Endothelial cell of umbilical vein (primary cell): ENCODE measurements around the gene DESI1. TPM values are rescaled to one million over a fixed set of nuclear protein-coding genes. Genes with fewer than 3 reads are reported as not detected.

Experiments used
- BruUV-seq: library from RNA; stranded (reverse); fragments of 400-500 nt; replicated peaks from 2 replicates; lab custom pipeline; 2021; lab: Mats Ljungman, UMichigan
- CTCF ChIA-PET: fragments of 300-600, 350-600 bp; sonication (Branson Sonifier 250); formaldehyde crosslinking; loops from one replicate; lab custom pipeline; 2021; ENCODE audit warnings: antibody characterized with exemption, inconsistent platforms; lab: Charles Lee
- POLR2A ChIA-PET: fragments of 300-600, 350-600 bp; sonication (Branson Sonifier 250); formaldehyde crosslinking; loops from one replicate; lab custom pipeline; 2021; ENCODE audit warnings: antibody characterized with exemption, inconsistent platforms; lab: Charles Lee
- DNase-seq: peaks from one replicate; pipeline ENCODE4 v3.0.0-alpha.2; 2011; ENCODE audit warnings: low read depth, low spot score
- FAIRE-seq: peaks from 2 replicates; lab custom pipeline; 2011; peaks lifted over from hg19 to GRCh38; lab: Jason Lieb, UNC
- H2AFZ ChIP-seq: 2 replicates; pipeline ENCODE4 v1.6.0; 2012; ENCODE audit warnings: low read depth, low read length, control low read depth, inconsistent platforms
- H3K27ac ChIP-seq: 2 replicates; pipeline ENCODE4 v1.5.1; 2011; ENCODE audit warnings: low read depth, mild to moderate bottlenecking, control low read depth, low read length, moderate library complexity; ENCODE audit not compliant: insufficient read depth
- H3K27me3 ChIP-seq, 2 experiments: 2 replicates each; pipeline versions ENCODE4 v1.6.0 to v1.6.1; 2011; ENCODE audit warnings: low read length in 2 of 2, mixed read lengths in 1 of 2; ENCODE audit not compliant: control insufficient read depth in 2 of 2, insufficient read depth in 2 of 2
- H3K36me3 ChIP-seq, 2 experiments: 2 replicates in 1 of 2; 3 replicates in 1 of 2; pipeline ENCODE4 v1.5.1; 2011; ENCODE audit warnings: low read length in 2 of 2, mild to moderate bottlenecking in 1 of 2, moderate library complexity in 1 of 2; ENCODE audit not compliant: control insufficient read depth in 2 of 2, insufficient read depth in 2 of 2; ENCODE audit errors: extremely low read depth in 1 of 2
- H3K4me1 ChIP-seq: 3 replicates; pipeline ENCODE4 v1.5.1; 2011; ENCODE audit warnings: mild to moderate bottlenecking, low read length; ENCODE audit not compliant: control insufficient read depth, insufficient read depth; ENCODE audit errors: extremely low read depth
- H3K4me2 ChIP-seq: 2 replicates; pipeline ENCODE4 v1.6.1; 2011; ENCODE audit warnings: low read length, control low read depth, mixed read lengths; ENCODE audit not compliant: insufficient read depth
- H3K4me3 ChIP-seq, 3 experiments: fragments of 200-600 bp in 1 of 3; sonication (generic), shearing (Covaris generic) in 1 of 3; replicated peaks in 1 of 3; 2 replicates each; pipeline ENCODE4 v1.5.1; 2011 to 2016; ENCODE audit warnings: control low read depth in 3 of 3, low read length in 3 of 3, mild to moderate bottlenecking in 2 of 3, inconsistent platforms in 1 of 3, low read depth in 1 of 3, moderate library complexity in 1 of 3; ENCODE audit not compliant: insufficient read depth in 1 of 3
- H3K79me2 ChIP-seq: 2 replicates; pipeline ENCODE4 v1.6.0; 2012; ENCODE audit warnings: low read length, inconsistent platforms; ENCODE audit not compliant: control insufficient read depth, insufficient read depth
- H3K9ac ChIP-seq: replicated peaks from 2 replicates; pipeline ENCODE3; 2011; ENCODE audit warnings: low read length, control low read depth; ENCODE audit not compliant: insufficient read depth; ENCODE audit errors: extremely low read depth
- H3K9me1 ChIP-seq: replicated peaks from 3 replicates; pipeline ENCODE4 v1.6.0; 2011; ENCODE audit warnings: mild to moderate bottlenecking, low read length; ENCODE audit not compliant: control insufficient read depth, insufficient read depth; ENCODE audit errors: extremely low read depth
- H3K9me3 ChIP-seq: replicated peaks from 2 replicates; pipeline ENCODE4 v1.5.1; 2012; ENCODE audit warnings: low read length, inconsistent platforms; ENCODE audit not compliant: control insufficient read depth, insufficient read depth
- H4K20me1 ChIP-seq: replicated peaks from 2 replicates; pipeline ENCODE3; 2011; ENCODE audit warnings: mild to moderate bottlenecking, low read length; ENCODE audit not compliant: control insufficient read depth, insufficient read depth; ENCODE audit errors: extremely low read depth
- EZH2 ChIP-seq: IDR thresholded peaks from 2 replicates; pipeline ENCODE4 v1.6.1; 2012; ENCODE audit warnings: borderline replicate concordance, low read depth, mild to moderate bottlenecking, moderate library complexity, low read length, inconsistent platforms; ENCODE audit not compliant: severe bottlenecking
- FOS ChIP-seq: IDR thresholded peaks from 2 replicates; pipeline ENCODE4 v1.6.1; 2011; ENCODE audit warnings: mild to moderate bottlenecking, low read length, moderate library complexity, borderline replicate concordance; ENCODE audit not compliant: insufficient read depth
- GATA2 ChIP-seq: IDR thresholded peaks from 2 replicates; pipeline ENCODE4 v1.7.0; 2011; ENCODE audit warnings: low read depth, mild to moderate bottlenecking, moderate library complexity, mixed read lengths, low read length; ENCODE audit not compliant: insufficient read length, insufficient read depth
- JUN ChIP-seq: IDR thresholded peaks from 2 replicates; pipeline ENCODE4 v1.6.1; 2011; ENCODE audit warnings: borderline replicate concordance, low read depth; ENCODE audit not compliant: insufficient read length, insufficient read depth
- POLR2A ChIP-seq: IDR thresholded peaks from 2 replicates; pipeline ENCODE4 v1.6.1; 2012; ENCODE audit warnings: low read depth, mild to moderate bottlenecking, control low read depth, low read length
- POLR2AphosphoS5 ChIP-seq: IDR thresholded peaks from 2 replicates; pipeline ENCODE4 v1.6.1; 2012; ENCODE audit warnings: low read depth, mild to moderate bottlenecking, control low read depth, low read length, moderate library complexity; ENCODE audit not compliant: insufficient read depth
- dilution Hi-C: fragments of 300-500 bp; cut with MboI; formaldehyde crosslinking; loops from one replicate; pipeline ENCODE4 v1.15.0; 2019; ENCODE audit warnings: low sequenced_read_pairs; ENCODE audit not compliant: extremely low pct_ligation_motif_present
- intact Hi-C: fragments of 100-400 bp; cut with micrococcal nuclease; formaldehyde crosslinking; loops from one replicate; pipeline ENCODE4 v1.10.0; 2022
- polyA plus RNA-seq, 4 experiments: library from polyadenylated mRNA; depleted of rRNA in 3 of 4; stranded (reverse) in 3 of 4; unstranded in 1 of 4; fragments of >200 nt; gene quantifications; 2 replicates each; pipeline versions ENCODE4 v1.2.1 to v1.2.3, GENCODE V29; 2011 to 2012; ENCODE audit warnings: missing spikeins in 1 of 4
- total RNA-seq: library from RNA; stranded (reverse); gene quantifications from 2 replicates; pipeline ENCODE4 v1.2.3, GENCODE V29; 2021
- TF ChIP-seq, protein P1 (sequence below), 2 donors: IDR thresholded peaks; 1 replicate in 1 of 2; 2 replicates in 1 of 2; pipeline ENCODE4 v1.5.1; 2011; ENCODE audit warnings: low read length in 2 of 2, mild to moderate bottlenecking in 2 of 2, moderate library complexity in 2 of 2, control low read depth in 1 of 2, inconsistent platforms in 1 of 2, low read depth in 1 of 2; ENCODE audit not compliant: insufficient read depth in 1 of 2; ENCODE audit errors: extremely low read depth in 1 of 2
- TF ChIP-seq, protein P2 (sequence below): IDR thresholded peaks from 2 replicates; pipeline ENCODE4 v1.6.1; 2011; ENCODE audit not compliant: insufficient read depth, insufficient read length

The DESI1 gene
- total and polyA plus RNA-seq, 2 donors (not counting 3 experiments of a cell fraction or from before 2014, with no cell fraction given), result 36.8 to 59.1 TPM

DNA sequence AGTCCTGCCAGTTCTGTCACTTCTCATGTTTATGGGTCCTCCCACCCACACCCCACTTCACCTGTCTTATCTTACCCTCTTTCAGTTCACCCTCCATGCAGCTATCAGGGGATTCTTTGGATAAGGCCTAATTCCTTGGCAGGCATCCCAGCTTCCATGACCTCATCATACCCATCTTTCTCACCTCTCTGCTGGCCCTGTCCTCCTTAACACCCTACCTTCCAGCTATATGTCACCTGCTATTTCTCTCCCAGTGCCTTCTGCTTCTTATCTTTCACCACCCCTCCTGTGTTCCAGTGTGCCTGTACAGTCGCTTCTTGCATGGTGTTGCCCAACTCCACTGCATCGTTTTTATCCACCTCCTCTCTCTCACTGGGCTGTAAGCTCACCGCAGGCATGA is 39.6 kb upstream of the DESI1 start:
- CTCF ChIA-PET, result interaction anchor here (1.4 kb wide), 2 partner anchors 9 to 280 kb away, joined by 3 to 8 read pairs; no protein-coding TSS in a partner anchor
- BruUV-seq, result no TSS peak
- Histone ChIP-seq H3K36me3 (peaks cover 38 to 44% of the 10 kb centered on the region in 2 experiments), H3K9me1 (no peaks in the 10 kb centered on the region), H3K4me1 (no peaks in the 10 kb centered on the region), H4K20me1 (no peaks in the 10 kb centered on the region), H3K27me3 (no peaks in the 10 kb centered on the region), H3K4me3 (no peak overlapping the region), H3K9ac (no peak overlapping the region), H3K27ac (no peak overlapping the region), H2AFZ (no peak overlapping the region), H3K9me3 (no peaks in the 10 kb centered on the region), H3K4me2 (no peak overlapping the region), H3K79me2 (no peaks in the 10 kb centered on the region)
- POLR2A ChIA-PET, result no interaction called here
- no peak for DNase-seq
- dilution Hi-C loops, result no loop called here
- TF ChIP-seq, protein P1, sequence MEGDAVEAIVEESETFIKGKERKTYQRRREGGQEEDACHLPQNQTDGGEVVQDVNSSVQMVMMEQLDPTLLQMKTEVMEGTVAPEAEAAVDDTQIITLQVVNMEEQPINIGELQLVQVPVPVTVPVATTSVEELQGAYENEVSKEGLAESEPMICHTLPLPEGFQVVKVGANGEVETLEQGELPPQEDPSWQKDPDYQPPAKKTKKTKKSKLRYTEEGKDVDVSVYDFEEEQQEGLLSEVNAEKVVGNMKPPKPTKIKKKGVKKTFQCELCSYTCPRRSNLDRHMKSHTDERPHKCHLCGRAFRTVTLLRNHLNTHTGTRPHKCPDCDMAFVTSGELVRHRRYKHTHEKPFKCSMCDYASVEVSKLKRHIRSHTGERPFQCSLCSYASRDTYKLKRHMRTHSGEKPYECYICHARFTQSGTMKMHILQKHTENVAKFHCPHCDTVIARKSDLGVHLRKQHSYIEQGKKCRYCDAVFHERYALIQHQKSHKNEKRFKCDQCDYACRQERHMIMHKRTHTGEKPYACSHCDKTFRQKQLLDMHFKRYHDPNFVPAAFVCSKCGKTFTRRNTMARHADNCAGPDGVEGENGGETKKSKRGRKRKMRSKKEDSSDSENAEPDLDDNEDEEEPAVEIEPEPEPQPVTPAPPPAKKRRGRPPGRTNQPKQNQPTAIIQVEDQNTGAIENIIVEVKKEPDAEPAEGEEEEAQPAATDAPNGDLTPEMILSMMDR (IDR thresholded peaks at IDR 0.05; ENCODE audit: extremely low read depth in 1 of 2, insufficient read depth in 1 of 2, low read depth in 1 of 2, low read length in 2 of 2), result no peak
- TF ChIP-seq, protein P2, sequence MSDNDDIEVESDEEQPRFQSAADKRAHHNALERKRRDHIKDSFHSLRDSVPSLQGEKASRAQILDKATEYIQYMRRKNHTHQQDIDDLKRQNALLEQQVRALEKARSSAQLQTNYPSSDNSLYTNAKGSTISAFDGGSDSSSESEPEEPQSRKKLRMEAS, result no peak
- TF ChIP-seq EZH2, result no peak
- TF ChIP-seq POLR2A, result no peak
- TF ChIP-seq GATA2, result no peak
- no peak for TF ChIP-seq JUN
- no peak for TF ChIP-seq POLR2AphosphoS5
- no peak for TF ChIP-seq FOS
- no peak for FAIRE-seq
- intact Hi-C loops, result no loop called here
